Embryonic facial prominence (tissue), 1 donor: ENCODE measurements around the gene VGLL4.

Source experiments
- DNase-seq: peaks from one replicate; pipeline ENCODE4 v3.0.0-alpha.2; 2016; ENCODE audit errors: extremely low spot score

Gene VGLL4

GRCh38 chr3:11552289-11553264 lies 91.1 kb downstream of the VGLL4 start:
- DNase-seq: no peak

- no peak for DNase-seq
These were observed 92.7 kb downstream of the VGLL4 start for GRCh38 chr3:11551036-11551435.

- DNase-seq: no peak
These were observed 94.1 kb downstream of the VGLL4 start for GRCh38 chr3:11549580-11550140.

- DNase-seq: no peak
These were observed 95.0 kb downstream of the VGLL4 start for GRCh38 chr3:11548721-11549131.

GRCh38 chr3:11547498-11547897 lies 96.2 kb downstream of the VGLL4 start:
- DNase-seq: no peak

GRCh38 chr3:11546657-11547302 lies 96.9 kb downstream of the VGLL4 start:
- no peak for DNase-seq

- DNase-seq: no peak
These were observed 98.4 kb downstream of the VGLL4 start for GRCh38 chr3:11545186-11545851.

- no peak for DNase-seq
These were observed 99.1 kb downstream of the VGLL4 start for GRCh38 chr3:11544412-11545181.

- no peak for DNase-seq
These were observed 99.7 kb downstream of the VGLL4 start for GRCh38 chr3:11543948-11544387.

- no peak for DNase-seq
These were observed 100.4 kb downstream of the VGLL4 start for GRCh38 chr3:11543141-11543947.

GRCh38 chr3:11542551-11542950 lies 101.2 kb downstream of the VGLL4 start:
- DNase-seq: no peak

GRCh38 chr3:11541321-11542303 lies 102.1 kb downstream of the VGLL4 start:
- no peak for DNase-seq

- no peak for DNase-seq
These were observed 104.0 kb downstream of the VGLL4 start for GRCh38 chr3:11539677-11540076.

GRCh38 chr3:11539218-11539617 lies 104.5 kb downstream of the VGLL4 start:
- DNase-seq: no peak

GRCh38 chr3:11538581-11538980 lies 105.1 kb downstream of the VGLL4 start:
- no peak for DNase-seq

GRCh38 chr3:11536936-11537612 lies 106.6 kb downstream of the VGLL4 start:
- DNase-seq: no peak

GRCh38 chr3:11536132-11536935 lies 107.4 kb downstream of the VGLL4 start:
- no peak for DNase-seq
